ENCODE results near the gene BCL11A.

- TF ChIP-seq POLR2AphosphoS5 (IDR thresholded peaks at IDR 0.05) (no peak), CTCF (IDR thresholded peaks at IDR 0.05) (no peak)
These were observed 3.6 kb downstream of the BCL11A start for GRCh38 chr2:60549928-60550177.
